ENCODE measurements around the gene PARN.
A peak's percentile ranks its signal among the peaks of the same experiment; 100 is the strongest.

PARN gene

DNA sequence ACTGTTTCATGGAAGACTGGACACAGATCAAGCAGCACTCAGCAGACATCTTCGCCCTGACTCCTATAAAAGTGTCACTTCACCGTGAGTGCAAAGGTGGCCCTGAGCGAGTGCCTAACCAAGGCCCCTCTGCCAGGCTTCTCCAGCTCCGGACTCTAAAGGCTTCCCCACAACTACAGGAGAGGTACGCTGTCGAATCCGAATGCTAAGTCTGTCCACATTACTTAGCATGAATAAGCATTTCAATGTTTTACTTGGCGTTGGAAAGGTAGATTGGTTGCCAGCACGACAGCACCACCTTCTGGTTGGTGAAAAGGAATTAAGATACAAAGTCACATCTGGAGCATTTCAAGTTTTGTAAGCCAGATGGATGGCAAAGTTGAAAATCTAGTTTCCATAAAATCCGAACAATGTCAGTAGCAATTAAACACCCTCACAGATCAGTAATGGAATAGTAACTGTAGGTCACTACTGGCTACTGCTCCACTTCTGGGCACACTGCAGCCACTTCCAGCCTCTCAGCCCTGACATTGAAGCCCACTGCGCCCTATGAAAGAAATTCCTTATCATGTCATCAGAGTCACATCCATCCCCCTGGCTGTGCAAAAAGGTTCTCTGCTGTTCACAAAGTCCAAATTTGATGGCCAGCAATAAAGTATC is 100.9 kb downstream of the PARN start:
- DNase-seq (ENCODE audit: low read depth) = peak; percentile 93

DNA sequence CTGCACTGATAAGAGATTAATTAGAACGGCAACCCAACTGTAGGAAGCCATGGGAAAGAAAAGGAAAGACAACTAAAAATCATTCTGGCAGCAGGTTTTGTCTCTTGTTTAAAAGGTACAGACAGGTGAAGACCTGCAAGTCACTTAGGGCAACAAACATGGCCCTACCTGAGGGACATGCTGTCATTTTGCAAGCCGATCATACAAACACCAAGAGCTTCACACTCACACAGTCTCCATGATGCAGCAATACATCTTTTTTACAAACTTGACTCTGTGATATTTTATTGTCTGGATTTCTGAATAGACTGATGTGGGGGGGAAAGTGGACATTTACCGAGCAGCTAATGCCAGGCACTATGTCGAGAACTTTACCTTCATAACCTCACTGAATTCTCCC is 101.8 kb downstream of the PARN start:
- no peak for DNase-seq (ENCODE audit: low read depth)

DNA sequence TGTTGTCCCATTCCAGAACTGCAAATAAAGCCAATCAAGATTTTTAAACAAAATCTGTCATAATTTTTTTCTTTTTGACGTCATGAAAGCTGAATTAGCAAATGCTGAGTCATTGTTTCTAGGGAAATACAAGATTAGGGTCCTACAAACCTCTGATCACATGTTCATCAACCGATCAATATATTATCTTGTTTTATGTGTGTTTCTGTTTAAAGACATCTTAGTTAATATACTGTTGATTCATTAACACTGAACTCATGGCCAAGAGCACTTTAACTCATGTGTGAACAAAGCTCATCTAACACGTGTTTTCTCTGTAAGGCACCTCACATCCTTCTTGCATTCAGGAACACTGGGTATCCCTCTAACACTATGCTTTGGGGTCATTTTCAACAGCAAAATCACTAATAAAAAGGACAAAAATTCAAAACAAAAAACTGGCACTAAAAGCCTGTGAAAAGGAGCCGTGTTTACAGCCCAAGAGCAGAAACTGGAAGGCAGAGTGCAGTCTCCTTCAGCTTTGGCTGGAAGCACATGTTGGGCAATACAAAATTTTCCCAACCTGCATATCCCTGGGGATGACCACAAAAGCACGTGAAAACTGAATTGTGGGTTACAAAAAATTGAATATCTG is 102.5 kb downstream of the PARN start:
- DNase-seq (ENCODE audit: low read depth) = peak; percentile 69

DNA sequence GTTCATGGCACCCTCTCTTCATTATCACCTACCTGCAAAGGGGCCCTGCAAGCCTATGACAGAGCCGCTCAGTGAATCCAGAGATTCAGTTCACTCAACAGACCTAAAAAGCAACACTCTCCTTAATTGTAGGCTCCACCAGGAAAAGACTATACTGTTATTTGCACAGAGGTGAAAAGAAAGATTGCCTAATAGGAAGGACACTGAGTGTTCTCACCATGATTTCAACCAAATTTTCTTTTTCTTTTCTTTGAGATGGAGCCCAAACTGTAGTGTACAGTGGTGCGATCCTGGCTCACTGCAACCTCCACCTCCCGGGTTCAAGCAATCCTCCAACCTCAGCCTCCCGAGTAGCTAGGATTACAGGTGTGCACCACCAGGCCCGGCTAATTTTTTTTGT is 104.5 kb downstream of the PARN start:
- no peak for DNase-seq (ENCODE audit: low read depth)

DNA sequence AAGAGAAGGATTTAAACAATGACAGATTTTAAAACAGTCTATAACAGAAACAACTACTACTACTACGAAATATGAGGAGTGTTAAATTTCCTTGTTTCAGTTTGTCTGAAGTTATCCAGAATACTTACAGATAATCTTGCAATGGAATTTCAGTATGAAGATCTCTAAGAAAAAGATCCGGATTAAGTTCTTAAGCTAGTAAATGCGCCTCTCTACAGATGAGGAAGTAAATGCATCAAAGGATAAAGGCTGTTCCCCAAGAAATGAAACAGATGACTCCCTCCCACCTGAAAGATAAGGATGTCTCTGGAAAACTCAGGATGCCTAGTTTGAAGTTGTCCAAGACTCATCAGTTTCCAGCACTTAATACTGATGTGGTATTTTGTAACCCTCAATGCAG is 105.1 kb downstream of the PARN start:
- no peak for DNase-seq (ENCODE audit: low read depth)

DNA sequence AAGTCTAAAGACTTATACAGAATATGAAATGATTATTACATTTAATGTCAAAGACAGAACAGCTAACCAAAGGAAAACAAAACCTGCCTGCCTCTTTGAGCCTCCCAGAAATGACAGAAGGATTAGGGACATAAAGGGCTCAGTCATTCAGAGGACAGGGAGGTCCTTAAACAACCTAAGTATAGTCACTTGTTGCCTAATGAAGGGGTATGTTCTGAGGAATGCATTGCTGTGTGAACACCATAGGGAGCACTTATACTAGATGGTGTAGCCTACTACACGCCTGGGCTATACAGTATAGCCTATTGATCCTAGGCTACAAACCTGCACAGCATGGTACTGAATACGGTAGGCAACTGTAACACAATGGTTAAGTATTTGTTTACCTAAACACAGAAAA is 106.4 kb downstream of the PARN start:
- DNase-seq (ENCODE audit: low read depth) = no peak

DNA sequence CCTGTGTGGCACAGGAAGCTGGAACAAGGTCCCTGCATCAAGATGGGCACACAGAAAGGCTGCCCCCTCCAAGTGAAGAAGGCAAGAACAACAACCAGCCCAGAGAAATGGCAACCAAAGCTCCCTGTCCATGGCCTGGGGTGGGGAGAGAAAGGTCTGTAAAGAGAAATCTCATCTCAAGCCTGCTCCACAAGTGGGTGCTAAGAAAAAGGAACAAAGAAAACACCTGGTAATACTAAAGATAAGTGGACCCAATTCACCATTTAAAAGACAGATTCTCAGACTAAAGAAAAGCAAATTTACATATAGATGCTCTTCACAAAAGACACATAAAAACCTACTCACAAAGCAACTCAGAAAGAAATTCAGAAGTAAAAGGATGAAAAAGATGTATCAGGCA is 107.4 kb downstream of the PARN start:
- no peak for DNase-seq (ENCODE audit: low read depth)

DNA sequence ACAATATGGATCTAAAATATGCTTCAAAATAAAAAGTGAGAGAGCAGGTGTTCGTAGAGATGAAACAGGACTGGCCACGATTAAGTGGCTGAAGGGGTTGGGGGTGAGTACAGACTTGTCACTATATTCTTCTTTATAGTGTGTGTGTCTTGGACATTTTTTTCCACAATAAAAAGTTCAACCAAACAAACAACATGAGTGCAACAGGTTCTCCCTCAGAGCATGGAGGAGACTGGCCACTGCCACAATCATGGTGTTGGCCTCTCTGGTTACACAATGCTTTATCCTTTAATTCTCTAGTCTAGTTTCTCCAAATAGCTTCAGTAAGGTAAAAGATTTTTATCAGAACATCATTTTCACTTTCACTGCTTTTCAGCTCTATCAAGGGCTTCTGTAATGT is 109.3 kb downstream of the PARN start:
- DNase-seq (ENCODE audit: low read depth) = no peak

DNA sequence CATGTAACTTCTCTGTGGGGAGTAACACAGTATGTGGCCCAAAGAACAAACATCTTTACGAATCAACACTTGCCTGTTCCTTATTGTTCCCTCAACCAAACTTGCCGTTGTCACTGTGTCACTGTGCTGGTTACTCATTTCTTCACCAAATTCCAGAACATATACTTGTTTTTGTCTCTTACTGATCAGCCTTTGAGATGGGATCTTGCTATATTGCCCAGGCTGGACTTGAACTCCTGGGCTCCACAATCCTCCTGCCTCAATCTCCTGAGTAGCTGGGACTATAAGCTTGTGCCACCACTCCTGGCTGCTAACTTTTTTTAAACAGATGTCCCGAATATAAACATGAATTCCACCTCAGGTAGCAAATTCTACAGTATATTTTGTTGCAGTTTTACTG is 115.1 kb downstream of the PARN start:
- DNase-seq (ENCODE audit: low read depth) = no peak

DNA sequence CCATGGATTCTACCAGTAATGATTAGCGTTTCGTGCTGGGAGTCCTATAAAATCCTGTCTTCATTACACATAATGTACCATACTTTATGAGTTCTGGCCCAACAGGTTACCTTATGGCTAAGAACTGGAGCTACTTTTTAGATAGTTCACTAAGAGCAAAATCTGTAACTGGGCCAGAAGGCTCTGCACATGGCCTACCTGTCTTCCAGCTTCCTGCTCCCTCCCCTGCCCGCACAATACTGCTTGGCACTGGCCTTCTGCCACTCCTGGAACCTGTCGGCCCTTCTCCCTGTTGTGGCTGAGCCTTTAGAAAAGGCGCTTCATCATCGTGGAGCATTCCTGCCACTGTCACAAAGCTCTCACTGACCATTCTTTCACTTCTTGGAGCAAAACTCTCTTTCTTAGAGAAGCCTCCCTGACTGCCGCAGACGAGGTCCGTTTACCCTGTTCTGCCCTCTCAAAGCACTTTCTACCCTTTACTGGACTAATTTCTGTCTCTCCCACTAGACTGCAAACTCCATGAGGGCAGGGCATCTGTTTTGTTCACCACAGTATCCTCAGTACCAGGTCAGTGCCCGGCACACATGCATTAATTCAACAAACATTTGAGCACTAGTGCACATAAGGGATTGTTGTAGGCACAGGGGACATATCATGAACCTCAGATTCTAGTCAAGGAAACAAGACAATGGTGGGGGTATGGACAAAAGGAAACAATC is 116.5 kb downstream of the PARN start:
- DNase-seq (ENCODE audit: low read depth) = no peak

DNA sequence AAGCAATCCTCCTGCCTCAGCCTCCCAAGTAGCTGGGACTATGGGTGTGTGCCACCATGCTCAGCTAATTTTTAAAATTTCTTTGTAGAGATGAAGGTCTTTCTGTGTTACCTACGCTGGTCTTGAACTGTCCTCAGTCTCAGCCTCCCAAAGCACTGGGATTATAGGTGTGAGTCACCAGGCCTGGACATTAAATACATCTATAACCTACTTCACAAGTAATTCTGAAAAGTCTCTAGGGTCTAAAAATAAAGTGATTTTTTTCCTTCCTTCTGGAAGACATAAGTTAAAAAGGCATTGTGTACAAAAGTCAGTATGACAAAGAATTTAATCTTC is 118.3 kb downstream of the PARN start:
- peak; percentile 49 for DNase-seq (ENCODE audit: low read depth)

DNA sequence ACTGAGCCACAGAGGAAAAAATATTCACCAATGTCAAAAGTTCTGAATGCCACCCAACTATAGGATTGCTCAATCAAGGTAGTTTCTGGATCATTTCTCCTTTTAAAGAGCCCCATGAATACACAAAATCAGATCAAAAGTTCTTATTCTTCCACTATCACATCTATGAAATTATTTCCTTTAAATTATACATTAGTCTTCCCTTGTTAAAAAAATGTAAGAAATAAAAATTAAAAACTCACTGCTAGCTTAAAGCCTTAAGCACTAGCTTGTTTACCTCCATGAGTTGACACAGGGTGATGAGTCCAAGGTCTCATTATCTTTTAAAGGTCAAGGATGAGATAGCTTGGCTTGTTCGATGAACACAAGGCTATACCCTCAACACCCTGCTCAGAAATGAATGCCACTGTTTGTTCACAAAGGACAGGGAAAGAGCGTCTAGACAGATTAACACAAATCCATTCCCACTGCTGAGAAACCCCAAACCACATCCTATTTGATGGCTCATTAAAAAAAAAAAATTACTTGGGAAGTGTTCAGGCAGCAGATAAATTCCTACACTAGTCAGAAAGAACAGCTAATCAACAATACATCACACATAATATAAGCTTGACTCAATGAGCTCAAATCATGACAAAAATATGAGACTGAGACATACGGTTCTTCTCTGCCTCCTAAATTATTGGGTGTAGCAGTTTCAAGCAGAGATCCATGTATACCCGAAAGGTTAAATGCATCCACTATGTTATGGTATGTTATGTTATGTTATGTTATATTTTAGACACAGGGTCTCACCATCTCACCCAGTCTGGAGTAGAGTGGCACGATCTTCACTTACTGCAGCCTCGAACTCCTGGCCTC is 118.9 kb downstream of the PARN start:
- peak; percentile 88 for DNase-seq (ENCODE audit: low read depth)

DNA sequence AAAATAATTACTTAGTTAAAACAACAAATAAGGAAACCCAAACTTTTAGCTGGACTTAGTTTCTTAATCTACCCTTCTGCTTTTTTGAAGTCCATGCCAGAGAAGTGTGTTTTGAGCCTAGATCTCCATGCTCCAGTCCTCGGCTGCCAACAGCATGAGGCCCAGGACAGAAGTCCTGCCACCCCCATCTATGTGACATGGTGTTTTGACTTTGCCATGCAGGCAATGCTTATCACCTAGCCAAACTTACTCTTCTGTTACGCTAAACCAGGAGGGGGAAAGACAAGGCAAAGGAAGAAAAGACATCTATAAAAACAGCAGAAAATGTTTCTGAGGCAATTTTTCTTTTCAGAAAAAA is 119.5 kb downstream of the PARN start:
- DNase-seq (ENCODE audit: low read depth) = no peak

DNA sequence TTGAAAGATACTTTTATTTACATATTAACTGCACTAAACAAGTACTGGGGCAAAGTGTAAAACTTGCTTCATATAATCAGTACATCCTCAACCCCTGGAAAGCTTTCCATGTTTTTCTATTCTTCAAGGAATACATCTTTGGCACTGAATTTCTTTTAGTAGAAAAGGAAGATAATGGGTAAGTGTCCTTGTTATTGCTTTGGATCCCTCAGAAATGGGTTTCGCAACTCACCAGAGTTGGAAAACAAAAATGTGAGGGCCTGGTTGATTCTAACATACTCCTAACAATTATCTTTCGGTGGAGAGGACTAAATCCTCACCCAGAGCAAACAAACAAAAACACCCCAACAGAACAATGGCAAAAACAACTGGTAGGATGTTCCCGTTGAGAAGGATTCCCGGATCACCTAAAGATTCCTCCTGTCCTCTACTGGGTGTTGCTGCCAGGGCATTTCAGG is 120.4 kb downstream of the PARN start:
- DNase-seq (ENCODE audit: low read depth) = peak; percentile 56

DNA sequence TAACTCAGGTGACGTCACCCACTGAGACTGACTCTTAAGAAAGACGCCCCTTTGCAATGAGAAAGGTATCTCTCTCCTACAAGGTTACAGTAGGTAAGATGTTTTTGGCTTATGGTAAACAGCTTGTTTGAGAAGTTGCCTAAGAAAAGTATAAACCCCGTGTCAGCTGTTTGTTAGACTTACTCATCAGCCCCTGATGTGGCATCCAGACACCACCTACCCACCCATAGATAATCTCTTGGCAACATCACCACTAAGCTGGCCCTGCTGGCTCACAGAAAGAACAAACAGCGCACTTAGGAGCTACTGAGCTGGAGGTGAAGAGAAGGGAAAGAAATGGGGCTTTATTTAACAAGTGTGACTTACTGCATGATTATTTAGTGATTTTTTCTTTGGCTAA is 121.0 kb downstream of the PARN start:
- DNase-seq (ENCODE audit: low read depth) = peak; percentile 85

DNA sequence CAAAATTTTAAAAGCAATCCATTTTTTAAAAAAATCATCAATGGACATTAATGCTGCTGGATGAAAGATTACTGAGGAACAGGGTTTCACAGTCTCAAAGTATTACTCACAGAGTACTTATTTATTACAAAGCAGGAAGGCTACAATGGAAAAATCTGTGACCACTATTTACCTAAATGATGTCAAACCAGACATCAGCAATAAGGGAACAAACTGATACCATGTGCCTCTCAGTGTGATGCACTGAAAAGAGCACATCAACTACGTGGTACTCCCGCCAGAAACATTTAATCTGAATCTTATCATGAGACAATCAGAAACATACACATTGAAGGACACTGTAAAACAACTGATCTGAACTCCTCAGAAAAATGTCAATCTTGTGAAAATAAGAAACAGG is 124.2 kb downstream of the PARN start:
- peak; percentile 90 for DNase-seq (ENCODE audit: low read depth)

DNA sequence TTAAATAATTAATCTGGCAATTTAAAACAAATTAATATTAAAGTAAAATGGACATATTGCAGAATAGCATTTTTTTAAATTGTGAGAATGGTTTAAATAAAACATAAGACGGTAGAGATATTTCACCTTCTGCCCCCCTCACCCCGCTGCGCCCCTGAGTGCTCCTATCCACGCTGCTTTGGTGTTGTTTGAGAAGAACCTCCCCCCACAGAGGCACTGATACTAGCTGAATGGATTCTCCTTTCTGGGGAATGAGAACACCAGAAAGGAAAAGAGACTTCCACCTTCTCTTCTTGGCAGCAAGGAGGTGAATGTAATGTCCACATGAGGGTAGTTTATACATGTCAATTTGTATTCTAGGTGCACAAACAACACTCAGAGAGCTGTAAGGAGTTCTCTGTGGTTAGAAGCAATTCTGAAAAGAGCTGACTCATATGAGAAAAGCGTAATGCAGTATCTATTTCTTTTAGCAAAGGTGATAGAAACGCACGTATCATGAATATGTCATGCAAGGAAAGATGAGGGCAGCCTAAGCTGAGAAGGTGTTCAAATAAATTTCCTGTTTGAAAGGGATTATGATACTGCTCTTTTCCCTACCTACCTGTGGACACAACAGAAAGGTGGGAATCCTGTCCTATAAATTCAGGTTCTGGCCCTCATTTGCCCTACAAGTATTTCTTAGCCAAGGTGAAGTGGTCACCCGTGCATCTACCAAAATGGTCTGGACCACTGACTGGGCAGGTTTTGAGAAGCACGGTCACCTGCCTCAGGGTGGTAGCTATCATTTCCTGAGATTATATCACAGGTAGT is 126.9 kb downstream of the PARN start:
- DNase-seq (ENCODE audit: low read depth) = peak; percentile 88

DNA sequence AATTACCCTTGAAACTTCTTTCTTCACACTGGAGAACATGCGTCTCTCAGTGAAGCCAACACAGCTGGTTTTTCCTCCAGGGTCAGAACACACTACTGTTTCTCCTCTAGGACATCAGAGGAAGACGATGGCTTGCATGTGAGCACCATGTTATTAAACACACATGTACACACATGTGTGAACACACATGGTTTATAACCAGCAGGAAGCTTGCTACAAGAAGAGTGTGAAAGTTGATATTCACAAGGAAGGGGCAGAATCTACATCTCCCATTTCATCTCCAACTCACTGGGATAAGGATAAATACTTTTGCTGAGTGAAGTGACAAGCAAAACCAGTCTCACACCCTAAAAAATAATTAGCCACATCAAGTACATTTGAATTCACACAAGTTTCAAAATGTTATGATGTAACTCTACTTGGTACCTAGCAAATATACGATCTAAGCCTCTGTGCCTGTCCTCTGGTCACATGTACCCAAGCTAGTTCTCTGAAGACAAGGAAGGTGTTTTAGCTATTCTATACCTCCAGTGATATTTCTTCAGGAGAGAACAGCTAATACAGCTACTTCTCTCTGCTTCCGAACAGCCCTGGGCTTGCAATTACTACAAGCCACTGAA is 127.7 kb downstream of the PARN start:
- DNase-seq (ENCODE audit: low read depth) = no peak

DNA sequence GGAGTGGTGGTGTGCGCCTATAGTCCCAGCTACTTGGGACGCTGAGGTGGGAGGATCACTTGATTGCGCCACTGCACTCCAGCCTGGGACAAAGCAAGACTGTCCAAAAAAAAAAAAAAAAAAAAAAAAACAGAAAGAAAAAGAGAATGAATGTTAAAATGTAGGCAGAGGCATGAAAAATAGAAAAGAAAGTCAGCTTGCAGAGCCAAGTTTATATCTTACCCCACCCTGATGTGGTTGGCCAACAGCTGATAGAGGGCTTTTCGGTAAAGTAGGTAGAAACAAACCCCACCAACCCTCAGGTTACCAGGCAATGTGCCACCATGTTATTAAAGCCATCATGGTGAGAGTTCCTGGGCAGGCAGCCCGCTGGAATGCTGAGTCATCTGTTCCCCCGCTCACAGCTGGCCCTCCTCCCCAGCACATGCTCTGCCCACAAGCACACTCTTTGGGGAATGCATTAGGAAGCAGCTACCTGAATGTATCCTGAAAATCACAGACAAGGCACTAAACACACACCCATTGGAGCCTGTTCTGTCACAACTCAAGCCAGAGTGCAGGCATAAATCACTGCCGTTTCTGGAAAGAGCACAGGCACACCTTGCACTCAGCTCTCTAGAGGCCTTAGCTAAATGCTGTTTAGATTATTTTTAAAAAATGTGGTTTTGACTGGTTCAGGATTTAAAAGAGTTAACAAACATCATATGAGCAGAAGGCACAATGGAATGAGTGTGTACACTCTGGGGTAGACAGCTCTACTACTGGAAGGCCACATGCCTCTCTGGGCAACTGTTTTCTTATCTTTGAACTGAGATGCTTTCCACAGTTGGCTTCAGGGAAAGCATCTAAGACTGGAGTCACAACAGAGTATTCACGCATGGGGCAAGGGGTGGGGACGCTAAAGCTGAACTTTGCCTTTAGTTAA is 128.5 kb downstream of the PARN start:
- DNase-seq (ENCODE audit: low read depth) = peak; percentile 95

DNA sequence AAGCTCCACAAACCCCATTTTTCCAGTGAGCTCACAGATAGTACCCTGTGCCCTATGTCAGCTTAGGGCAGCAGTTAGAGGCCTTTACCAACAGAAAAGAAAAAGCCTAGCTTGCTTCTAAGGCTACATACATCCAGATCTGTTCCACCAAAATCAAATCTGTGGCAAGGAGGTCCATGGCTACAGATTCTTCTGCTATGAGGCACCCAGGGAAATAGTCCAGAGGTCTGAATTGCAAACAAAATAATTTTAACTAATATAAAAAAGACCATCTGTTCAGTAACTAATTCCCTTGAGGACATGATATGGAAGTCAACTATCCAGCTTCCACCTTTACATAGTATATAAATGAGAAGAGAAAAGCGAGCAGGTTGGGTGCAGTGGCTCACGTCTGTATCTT is 129.3 kb downstream of the PARN start:
- no peak for DNase-seq (ENCODE audit: low read depth)
